Activated T-cell treated with anti-CD3 and anti-CD28 coated beads, Interleukin-2, amount 50 U/mL, for 1 hour (primary cell): ENCODE data around the gene CCDC106.
A peak's percentile ranks its signal among the peaks of the same experiment; 100 is the strongest.

Source experiments
- DNase-seq: peaks from one replicate; pipeline ENCODE4 v3.0.0-alpha.2; 2020

Gene CCDC106

GRCh38 chr19:55670280-55671053 lies 22.5 kb downstream of the CCDC106 start:
- no peak for DNase-seq

GRCh38 chr19:55671054-55671378 lies 23.0 kb downstream of the CCDC106 start:
- DNase-seq: no peak

GRCh38 chr19:55672418-55672817 lies 24.4 kb downstream of the CCDC106 start:
- no peak for DNase-seq

GRCh38 chr19:55673465-55673864 lies 25.5 kb downstream of the CCDC106 start:
- no peak for DNase-seq

GRCh38 chr19:55673889-55674288 lies 25.9 kb downstream of the CCDC106 start:
- DNase-seq: no peak

GRCh38 chr19:55674459-55674840 lies 26.4 kb downstream of the CCDC106 start:
- DNase-seq: no peak

GRCh38 chr19:55674841-55675660 lies 27.0 kb downstream of the CCDC106 start, which contains the start of gene EPN1:
EPN1 (plus strand) TSS chr19:55675226; CDS start chr19:55678628, 3,402 bp downstream.
- peak; percentile 97 for DNase-seq

- no peak for DNase-seq
Observed at GRCh38 chr19:55675661-55676354, 27.8 kb downstream of the CCDC106 start.

- DNase-seq: no peak
Observed at GRCh38 chr19:55676383-55676782, 28.4 kb downstream of the CCDC106 start.

- no peak for DNase-seq
Observed at GRCh38 chr19:55676889-55677505, 29.0 kb downstream of the CCDC106 start.

GRCh38 chr19:55677572-55678028 lies 29.6 kb downstream of the CCDC106 start:
- no peak for DNase-seq

GRCh38 chr19:55678121-55678671 lies 30.2 kb downstream of the CCDC106 start:
- DNase-seq: no peak

GRCh38 chr19:55679343-55680257 lies 31.6 kb downstream of the CCDC106 start:
- no peak for DNase-seq

GRCh38 chr19:55680339-55681130 lies 32.5 kb downstream of the CCDC106 start:
- DNase-seq: no peak

- DNase-seq: no peak
Observed at GRCh38 chr19:55681131-55682092, 33.4 kb downstream of the CCDC106 start.

GRCh38 chr19:55683449-55684261 lies 35.6 kb downstream of the CCDC106 start:
- DNase-seq: no peak

GRCh38 chr19:55684946-55685681 lies 37.1 kb downstream of the CCDC106 start:
- no peak for DNase-seq

GRCh38 chr19:55685776-55686175 lies 37.8 kb downstream of the CCDC106 start:
- no peak for DNase-seq
